GM19025 (cell line): Measurements from ENCODE around the gene ZSWIM3.

Source experiments
- ATAC-seq: cut with Tn5 transposase; IDR thresholded peaks from one replicate; pipeline ENCODE4 v1.9.1; 2021; ENCODE audit warnings: mild to moderate bottlenecking, low read depth, moderate library complexity; ENCODE audit not compliant: unreplicated experiment

The ZSWIM3 gene

GRCh38 chr20:45925821-45926506 is 68.5 kb downstream of the ZSWIM3 start:
- ATAC-seq = no peak

- no peak for ATAC-seq
Observed at GRCh38 chr20:45926731-45927070, 69.3 kb downstream of the ZSWIM3 start.

GRCh38 chr20:45927071-45927878 is 69.9 kb downstream of the ZSWIM3 start:
- no peak for ATAC-seq
